Measurements from ENCODE around the gene PTGER1.

DNA sequence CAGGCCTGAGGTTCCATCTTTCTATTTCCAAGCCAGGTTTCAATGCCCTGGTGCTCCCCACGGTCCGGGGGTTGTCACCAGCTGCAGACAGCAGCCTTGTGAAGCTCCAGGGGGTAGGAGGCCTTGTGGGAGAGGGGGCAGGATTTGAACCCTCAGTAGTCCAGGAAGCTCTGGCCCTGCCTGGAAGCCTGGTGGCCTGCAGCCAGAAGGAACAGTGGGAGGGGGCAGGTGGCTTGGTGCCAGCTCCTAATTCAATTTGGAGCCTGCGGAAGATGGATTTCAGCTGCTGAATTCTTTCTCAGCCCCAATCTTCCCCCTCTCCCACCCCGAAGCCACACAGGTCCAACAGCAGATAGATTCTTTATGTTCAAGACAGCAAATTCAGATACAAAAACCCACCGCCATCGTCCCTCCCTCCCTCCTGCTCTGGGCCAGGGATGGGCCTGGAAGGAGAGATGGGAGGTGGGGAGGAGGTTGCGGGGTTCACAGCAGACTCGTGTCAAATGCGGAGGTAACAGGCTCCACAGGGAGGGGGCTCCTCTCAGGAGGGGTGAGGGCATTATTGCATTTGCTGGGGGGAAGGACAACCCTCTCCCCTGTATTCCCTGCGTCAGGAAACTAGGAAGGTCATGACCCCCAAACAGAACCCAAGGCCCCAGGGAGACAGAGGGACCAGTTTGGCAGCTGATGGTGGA, 2.4 kb upstream of the PTGER1 start:
- no peak for TF ChIP-seq EZH2 (IDR thresholded peaks at IDR 0.05; ENCODE audit: insufficient read depth, low read length)
- TF ChIP-seq, protein P1, sequence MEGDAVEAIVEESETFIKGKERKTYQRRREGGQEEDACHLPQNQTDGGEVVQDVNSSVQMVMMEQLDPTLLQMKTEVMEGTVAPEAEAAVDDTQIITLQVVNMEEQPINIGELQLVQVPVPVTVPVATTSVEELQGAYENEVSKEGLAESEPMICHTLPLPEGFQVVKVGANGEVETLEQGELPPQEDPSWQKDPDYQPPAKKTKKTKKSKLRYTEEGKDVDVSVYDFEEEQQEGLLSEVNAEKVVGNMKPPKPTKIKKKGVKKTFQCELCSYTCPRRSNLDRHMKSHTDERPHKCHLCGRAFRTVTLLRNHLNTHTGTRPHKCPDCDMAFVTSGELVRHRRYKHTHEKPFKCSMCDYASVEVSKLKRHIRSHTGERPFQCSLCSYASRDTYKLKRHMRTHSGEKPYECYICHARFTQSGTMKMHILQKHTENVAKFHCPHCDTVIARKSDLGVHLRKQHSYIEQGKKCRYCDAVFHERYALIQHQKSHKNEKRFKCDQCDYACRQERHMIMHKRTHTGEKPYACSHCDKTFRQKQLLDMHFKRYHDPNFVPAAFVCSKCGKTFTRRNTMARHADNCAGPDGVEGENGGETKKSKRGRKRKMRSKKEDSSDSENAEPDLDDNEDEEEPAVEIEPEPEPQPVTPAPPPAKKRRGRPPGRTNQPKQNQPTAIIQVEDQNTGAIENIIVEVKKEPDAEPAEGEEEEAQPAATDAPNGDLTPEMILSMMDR (IDR thresholded peaks at IDR 0.05; ENCODE audit: insufficient read depth, low read depth, low read length) = no peak
